ENCODE results near the gene LRRTM2. TPM values are rescaled to one million over a fixed set of nuclear protein-coding genes. Genes with fewer than 3 reads are reported as not detected.
A peak's percentile ranks its signal among the peaks of the same experiment; 100 is the strongest.

The LRRTM2 gene
- total and polyA plus RNA-seq, 10 donors = 0.02 to 3.9 (median 1.0) TPM

GRCh38 chr5:138824924-138825863, 49.9 kb downstream of the LRRTM2 start:
- Histone ChIP-seq H3K9me3 (no peaks in the 10 kb centered on the region), H3K27me3 (replicated peaks in 1 of 7) (no peaks in the 10 kb centered on the region), H3K36me3 (peaks cover 0 to 51% (median 23%) of the 10 kb centered on the region in 6 donors), H3K27ac (peak overlapping the region in 4 of 8 donors; percentile 25 to 63 (median 52)), H3K4me1 (peaks cover 0 to 24% (median 12%) of the 10 kb centered on the region in 6 donors), H3K4me3 (no peak overlapping the region)
- WGBS, 5 donors = 46 to 52% (median 51%) methylated on average over 5 of the region's 5 CpGs
- no peak for DNase-seq
- intact Hi-C loops (cut with DNase I; ENCODE audit: low total_unique reads) = no loop called here
- TF ChIP-seq CTCF (IDR thresholded peaks at IDR 0.05 in 8 of 11, conservative IDR thresholded peaks at IDR 0.05 in 3 of 11) (peak; percentile 11 to 64 (median 34)), POLR2AphosphoS5 (IDR thresholded peaks at IDR 0.05) (no peak), POLR2A (IDR thresholded peaks at IDR 0.05) (no peak)

GRCh38 chr5:138824516-138824915, 50.6 kb downstream of the LRRTM2 start:
- TF ChIP-seq POLR2A (IDR thresholded peaks at IDR 0.05) (no peak), POLR2AphosphoS5 (IDR thresholded peaks at IDR 0.05) (peak in 1 of 3 donors; percentile 35), CTCF (IDR thresholded peaks at IDR 0.05 in 8 of 11, conservative IDR thresholded peaks at IDR 0.05 in 3 of 11) (no peak)
- H3K27me3 ChIP-seq (replicated peaks in 1 of 7) = no peaks in the 10 kb centered on the region
- peaks cover 0 to 52% (median 23%) of the 10 kb centered on the region in 6 donors for H3K36me3 ChIP-seq
- no peak overlapping the region for H3K4me3 ChIP-seq
- intact Hi-C loops (cut with DNase I; ENCODE audit: low total_unique reads) = no loop called here
- no peaks in the 10 kb centered on the region for H3K9me3 ChIP-seq
- H3K27ac ChIP-seq = peak overlapping the region in 3 of 8 donors; percentile 50 to 63 (median 53)
- no peak for DNase-seq
- WGBS, 5 donors = 66 to 83% (median 79%) methylated on average over 7 of the region's 7 CpGs
- H3K4me1 ChIP-seq = peaks cover 0 to 21% (median 12%) of the 10 kb centered on the region in 6 donors

GRCh38 chr5:138820695-138821094, 54.4 kb downstream of the LRRTM2 start:
- no peak for DNase-seq
- peaks cover 0 to 30% (median 12%) of the 10 kb centered on the region in 6 donors for H3K4me1 ChIP-seq
- intact Hi-C loops (cut with DNase I; ENCODE audit: low total_unique reads) = no loop called here
- no peak overlapping the region for H3K27ac ChIP-seq
- 71 to 97% (median 94%) methylated on average over 3 of the region's 3 CpGs for WGBS, 5 donors
- no peaks in the 10 kb centered on the region for H3K9me3 ChIP-seq
- peaks cover 0 to 38% (median 6%) of the 10 kb centered on the region in 6 donors for H3K36me3 ChIP-seq
- TF ChIP-seq POLR2A (IDR thresholded peaks at IDR 0.05) = no peak
- TF ChIP-seq CTCF (IDR thresholded peaks at IDR 0.05 in 8 of 11, conservative IDR thresholded peaks at IDR 0.05 in 3 of 11) = no peak
- TF ChIP-seq POLR2AphosphoS5 (IDR thresholded peaks at IDR 0.05) = no peak
- no peaks in the 10 kb centered on the region for H3K27me3 ChIP-seq (replicated peaks in 1 of 7)
- no peak overlapping the region for H3K4me3 ChIP-seq

GRCh38 chr5:138819081-138819480, 56.1 kb downstream of the LRRTM2 start:
- H3K36me3 ChIP-seq = peaks cover 0 to 42% (median 7%) of the 10 kb centered on the region in 6 donors

More at GRCh38 chr5:138819081-138819480, 56.1 kb downstream of the LRRTM2 start:
- Histone ChIP-seq H3K27ac (no peak overlapping the region), H3K27me3 (replicated peaks in 1 of 7) (no peaks in the 10 kb centered on the region), H3K4me3 (no peak overlapping the region), H3K4me1 (peaks cover 0 to 14% (median 5%) of the 10 kb centered on the region in 6 donors), H3K9me3 (no peaks in the 10 kb centered on the region)
- DNase-seq = no peak
- TF ChIP-seq POLR2AphosphoS5 (IDR thresholded peaks at IDR 0.05) (no peak), CTCF (IDR thresholded peaks at IDR 0.05 in 8 of 11, conservative IDR thresholded peaks at IDR 0.05 in 3 of 11) (no peak), POLR2A (IDR thresholded peaks at IDR 0.05) (no peak)
- intact Hi-C loops (cut with DNase I; ENCODE audit: low total_unique reads) = no loop called here
- 89 to 100% (median 96%) methylated on average over 1 to 4 of the region's 4 CpGs for WGBS, 5 donors
